Measurements from ENCODE around the gene NUAK1. TPM values are rescaled to one million over a fixed set of nuclear protein-coding genes. Genes with fewer than 3 reads are reported as not detected.

Gene NUAK1
- 10.8 to 12.7 TPM (median 12.0 TPM) in 5 replicates for total RNA-seq (2022; extraction: Qiagen RNA extraction; ENCODE audit: low read depth)

DNA sequence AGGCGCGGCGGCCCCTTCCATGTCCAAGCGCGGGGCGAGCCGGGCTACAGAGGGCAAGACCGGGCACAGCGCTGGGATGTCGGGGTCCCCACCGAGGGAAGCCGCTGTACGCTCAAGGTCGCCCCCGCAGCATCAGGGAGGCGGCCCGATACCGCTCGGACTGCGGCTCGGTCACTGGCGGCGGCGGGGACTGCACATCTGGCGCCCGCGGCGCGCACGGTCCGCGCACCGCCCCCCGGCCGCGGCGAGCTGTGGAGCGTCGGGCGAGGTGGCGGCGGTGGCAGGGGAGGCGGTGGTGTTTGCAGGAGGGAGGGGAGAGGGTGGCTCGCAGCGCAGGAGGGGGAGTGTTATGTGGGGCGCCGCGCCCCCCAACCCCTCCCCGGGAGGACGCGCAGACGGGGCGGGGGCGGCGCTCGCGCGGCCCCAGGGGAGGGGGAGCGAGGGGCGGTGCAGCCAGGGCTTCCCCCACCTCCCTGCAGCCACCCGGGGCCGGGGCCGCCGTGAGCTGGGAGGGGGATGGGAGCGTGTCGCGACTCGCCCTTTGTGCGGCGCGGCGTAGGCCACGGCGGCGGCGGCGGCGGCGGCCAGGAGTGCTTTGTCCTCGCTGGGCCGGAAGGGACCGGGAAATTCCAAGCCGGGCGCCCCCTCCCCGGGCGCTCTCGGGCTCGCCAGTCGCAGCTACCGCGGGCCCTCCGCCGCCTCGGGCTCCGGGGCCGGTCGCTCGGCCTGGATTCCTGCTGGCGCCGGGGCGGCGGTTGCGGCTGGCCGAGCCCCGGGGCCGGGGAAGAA, at the start of gene NUAK1:
Gene NUAK1 (minus strand): TSS at position 322 of the 789 bp plus-strand sequence. CDS start 301 bp downstream, at position 21.

Other genes starting within 250 kb of the NUAK1 start
- gene CKAP4, start 109.1 kb upstream of the NUAK1 start, total RNA-seq (2022; extraction: Qiagen RNA extraction; ENCODE audit: low read depth) = 82.5 to 96.0 TPM (median 92.4 TPM) in 5 replicates
- gene TCP11L2, start 163.8 kb upstream of the NUAK1 start, total RNA-seq (2022; extraction: Qiagen RNA extraction; ENCODE audit: low read depth) = 2.6 to 3.5 TPM (median 2.9 TPM) in 5 replicates
- gene POLR3B, start 218.8 kb upstream of the NUAK1 start, total RNA-seq (2022; extraction: Qiagen RNA extraction; ENCODE audit: low read depth) = 5.1 to 6.1 TPM (median 5.4 TPM) in 5 replicates